Stimulated activated naive B cell treated with anti-CD40 and anti-IgM and Interleukin-4, amounts not matched to agents 10 μg/mL and 1 μg/mL and 100 μg/mL, for 72 hours (primary cell): ENCODE data around the gene SLCO4A1.

ENCODE experiments used
- ATAC-seq, 2 donors: fragments of 150-1000 bp; cut with Tn5 transposase; replicated peaks; 2 replicates each; pipeline ENCODE4 v1.10.0; 2021; ENCODE audit warnings: moderate library complexity in 1 of 2
- DNase-seq: peaks from one replicate; pipeline ENCODE4 v3.0.0; 2021
- H3K27ac Mint-ChIP-seq: one replicate; pipeline ENCODE4 v1.8.0; 2022; ENCODE audit warnings: mild to moderate bottlenecking, mixed read lengths
- H3K27me3 Mint-ChIP-seq, 2 donors: one replicate each; pipeline ENCODE4 v1.8.0; 2022; ENCODE audit warnings: mixed read lengths in 2 of 2
- H3K36me3 Mint-ChIP-seq, 2 donors: one replicate each; pipeline ENCODE4 v1.8.0; 2022; ENCODE audit warnings: mixed read lengths in 2 of 2, mild to moderate bottlenecking in 1 of 2
- H3K4me1 Mint-ChIP-seq, 2 donors: one replicate each; pipeline ENCODE4 v1.8.0; 2022; ENCODE audit warnings: mixed read lengths in 2 of 2, mild to moderate bottlenecking in 1 of 2
- H3K4me3 Mint-ChIP-seq, 2 donors: one replicate each; pipeline ENCODE4 v1.8.0; 2022; ENCODE audit warnings: mild to moderate bottlenecking in 2 of 2, mixed read lengths in 2 of 2, moderate library complexity in 1 of 2
- H3K9me3 Mint-ChIP-seq, 2 donors: one replicate each; pipeline ENCODE4 v1.8.0; 2022; ENCODE audit warnings: mixed read lengths in 2 of 2, mild to moderate bottlenecking in 1 of 2

SLCO4A1 gene

GRCh38 chr20:62716941-62717310 is 74.6 kb downstream of the SLCO4A1 start:
- Mint-ChIP-seq H3K27me3 (peaks cover 27 to 40% of the 10 kb centered on the region in 2 donors), H3K27ac (no peak overlapping the region), H3K36me3 (peaks cover 3 to 5% of the 10 kb centered on the region in 2 donors), H3K4me1 (peaks cover 5 to 13% of the 10 kb centered on the region in 2 donors), H3K9me3 (peaks cover 17 to 19% of the 10 kb centered on the region in 2 donors), H3K4me3 (no peak overlapping the region)
- ATAC-seq (no peak), DNase-seq (no peak)

- Mint-ChIP-seq H3K36me3 (peaks cover 5 to 8% of the 10 kb centered on the region in 2 donors), H3K4me1 (peaks cover 5 to 13% of the 10 kb centered on the region in 2 donors), H3K27ac (no peak overlapping the region), H3K9me3 (peaks cover 22 to 25% of the 10 kb centered on the region in 2 donors), H3K4me3 (no peak overlapping the region), H3K27me3 (peaks cover 29 to 36% of the 10 kb centered on the region in 2 donors)
- DNase-seq (no peak), ATAC-seq (no peak)
Measured at GRCh38 chr20:62717933-62718332, 75.6 kb downstream of the SLCO4A1 start.

- H3K27ac Mint-ChIP-seq = no peak overlapping the region
- peaks cover 23 to 35% of the 10 kb centered on the region in 2 donors for H3K27me3 Mint-ChIP-seq
- H3K4me3 Mint-ChIP-seq = no peak overlapping the region
- H3K36me3 Mint-ChIP-seq = peaks cover 5 to 8% of the 10 kb centered on the region in 2 donors
- ATAC-seq (no peak), DNase-seq (no peak)
- peaks cover 5 to 13% of the 10 kb centered on the region in 2 donors for H3K4me1 Mint-ChIP-seq
- H3K9me3 Mint-ChIP-seq = peaks cover 22 to 25% of the 10 kb centered on the region in 2 donors
Measured at GRCh38 chr20:62718546-62718945, 76.2 kb downstream of the SLCO4A1 start.

- Mint-ChIP-seq H3K4me3 (no peak overlapping the region), H3K27me3 (peaks cover 19 to 33% of the 10 kb centered on the region in 2 donors), H3K27ac (no peak overlapping the region), H3K36me3 (peaks cover 5 to 8% of the 10 kb centered on the region in 2 donors), H3K4me1 (peaks cover 5 to 13% of the 10 kb centered on the region in 2 donors), H3K9me3 (peaks cover 19 to 25% of the 10 kb centered on the region in 2 donors)
- no peak for DNase-seq
- ATAC-seq = no peak
Measured at GRCh38 chr20:62719250-62719935, 77.1 kb downstream of the SLCO4A1 start.
